PC-3 (cell line): ENCODE results near the gene NDE1. TPM values are rescaled to one million over a fixed set of nuclear protein-coding genes. Genes with fewer than 3 reads are reported as not detected.

Source experiments
- ATAC-seq: fragments of 200-7000 bp; cut with Tn5 transposase; 2 replicates; pipeline ENCODE4 v1.9.1; 2020; ENCODE audit warnings: mild to moderate bottlenecking, moderate library complexity
- BruUV-seq: library from RNA; stranded (reverse); fragments of 400-500 nt; replicated peaks from 2 replicates; lab custom pipeline; 2021; lab: Mats Ljungman, UMichigan
- CTCF ChIA-PET: fragments of 300-600 bp; sonication (Branson Sonifier 250); formaldehyde crosslinking; loops from one replicate; lab custom pipeline; 2022; ENCODE audit warnings: antibody characterized with exemption; lab: Charles Lee
- POLR2A ChIA-PET: fragments of 300-600 bp; sonication (Branson Sonifier 250); formaldehyde crosslinking; loops from one replicate; lab custom pipeline; 2022; ENCODE audit warnings: antibody characterized with exemption; ENCODE audit not compliant: unreplicated experiment; lab: Charles Lee
- DNase-seq: peaks from one replicate; pipeline ENCODE4 v3.0.0-alpha.2; 2015
- H2AFZ ChIP-seq: fragments of 300-600 bp; sonication (generic); 2 replicates; pipeline ENCODE4 v1.6.0; 2016; ENCODE audit warnings: antibody characterized with exemption, low read length
- H3F3A ChIP-seq: fragments of 300-600 bp; sonication (generic); one replicate; pipeline ENCODE4 v1.6.0; 2017; ENCODE audit warnings: antibody characterized with exemption, low read length, control low read depth, mild to moderate bottlenecking; ENCODE audit not compliant: unreplicated experiment
- H3K27ac ChIP-seq: fragments of 300-600 bp; sonication (generic); 2 replicates; pipeline ENCODE4 v1.5.1; 2016; ENCODE audit warnings: mild to moderate bottlenecking, low read length
- H3K27me3 ChIP-seq: fragments of 300-600 bp; sonication (generic); 2 replicates; pipeline ENCODE4 v1.6.1; 2016; ENCODE audit warnings: low read length, mixed read lengths
- H3K36me3 ChIP-seq: fragments of 300-600 bp; sonication (generic); 2 replicates; pipeline ENCODE4 v1.6.1; 2016; ENCODE audit warnings: low read depth, mixed run types, low read length, mixed read lengths
- H3K4me1 ChIP-seq: fragments of 300-600 bp; sonication (generic); 2 replicates; pipeline ENCODE4 v1.5.1; 2016; ENCODE audit warnings: low read length; ENCODE audit not compliant: insufficient read depth
- H3K4me2 ChIP-seq: fragments of 300-600 bp; sonication (generic); 2 replicates; pipeline ENCODE4 v1.6.0; 2016; ENCODE audit warnings: low read length
- H3K4me3 ChIP-seq: fragments of 300-600 bp; sonication (generic); 2 replicates; pipeline ENCODE4 v1.5.1; 2016; ENCODE audit warnings: mild to moderate bottlenecking, low read length, mixed read lengths
- H3K79me2 ChIP-seq: fragments of 300-600 bp; sonication (generic); 2 replicates; pipeline ENCODE4 v1.6.1; 2017; ENCODE audit warnings: low read length, mixed read lengths
- H3K9ac ChIP-seq: fragments of 300-600 bp; sonication (generic); 2 replicates; pipeline ENCODE4 v1.6.0; 2016; ENCODE audit warnings: mild to moderate bottlenecking, low read length
- H3K9me2 ChIP-seq: fragments of 300-600 bp; sonication (generic); replicated peaks from 2 replicates; pipeline ENCODE4 v1.6.1; 2016; ENCODE audit warnings: mixed run types, low read length, mixed read lengths
- H3K9me3 ChIP-seq: fragments of 300-600 bp; sonication (generic); 2 replicates; pipeline ENCODE4 v1.6.1; 2016; ENCODE audit warnings: low read length, mixed read lengths
- H4K20me1 ChIP-seq: fragments of 300-600 bp; sonication (generic); 2 replicates; pipeline ENCODE4 v1.6.1; 2016; ENCODE audit warnings: low read length, mixed read lengths
- EZH2 ChIP-seq: fragments of 300-600 bp; sonication (generic); IDR thresholded peaks from one replicate; pipeline ENCODE4 v1.6.1; 2017; ENCODE audit warnings: antibody characterized with exemption, mild to moderate bottlenecking, low read length; ENCODE audit not compliant: unreplicated experiment
- EZH2phosphoT487 ChIP-seq: fragments of 300-600 bp; sonication (generic); IDR thresholded peaks from 2 replicates; pipeline ENCODE4 v1.6.1; 2018; ENCODE audit warnings: mild to moderate bottlenecking, antibody characterized with exemption, low read length, borderline replicate concordance
- intact Hi-C: fragments of 100-400 bp; cut with micrococcal nuclease; formaldehyde crosslinking; loops from 2 replicates; pipeline ENCODE4 v1.9.0; 2023
- total RNA-seq: library from RNA; depleted of rRNA; stranded (reverse); fragments of >200 nt; gene quantifications from 2 replicates; pipeline ENCODE4 v1.2.3, GENCODE V29; 2014
- TF ChIP-seq, protein P1 (sequence below): fragments of 300-600 bp; sonication (generic); conservative IDR thresholded peaks from 2 replicates; pipeline ENCODE4 v1.5.1; 2017; ENCODE audit warnings: antibody characterized with exemption, low read depth, mild to moderate bottlenecking, low read length

The NDE1 gene
- total RNA-seq, 1 experiment from 2014 or later: 24.9 TPM

DNA sequence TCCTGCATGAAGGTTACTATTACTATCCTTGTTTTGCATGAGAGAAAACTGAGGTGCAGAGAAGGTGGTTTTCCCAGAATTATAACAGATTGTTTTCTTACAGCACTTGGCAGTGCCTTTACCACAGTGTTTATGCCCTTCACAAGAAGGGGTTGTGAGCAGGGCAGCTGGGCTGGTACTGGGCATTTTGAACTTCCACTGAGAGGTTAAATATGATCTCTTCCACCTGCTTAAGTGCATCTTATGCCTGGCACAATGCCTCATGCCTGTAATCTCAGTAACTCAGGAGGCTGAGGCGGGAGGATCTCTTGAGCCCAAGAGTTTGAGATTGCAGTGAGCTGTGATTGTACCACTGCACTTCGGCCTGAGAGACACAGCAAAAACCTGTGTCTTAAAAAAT lies 36.2 kb downstream of the NDE1 start:
- DNase-seq (no peak), ATAC-seq (no peak)
- TF ChIP-seq, protein P1, sequence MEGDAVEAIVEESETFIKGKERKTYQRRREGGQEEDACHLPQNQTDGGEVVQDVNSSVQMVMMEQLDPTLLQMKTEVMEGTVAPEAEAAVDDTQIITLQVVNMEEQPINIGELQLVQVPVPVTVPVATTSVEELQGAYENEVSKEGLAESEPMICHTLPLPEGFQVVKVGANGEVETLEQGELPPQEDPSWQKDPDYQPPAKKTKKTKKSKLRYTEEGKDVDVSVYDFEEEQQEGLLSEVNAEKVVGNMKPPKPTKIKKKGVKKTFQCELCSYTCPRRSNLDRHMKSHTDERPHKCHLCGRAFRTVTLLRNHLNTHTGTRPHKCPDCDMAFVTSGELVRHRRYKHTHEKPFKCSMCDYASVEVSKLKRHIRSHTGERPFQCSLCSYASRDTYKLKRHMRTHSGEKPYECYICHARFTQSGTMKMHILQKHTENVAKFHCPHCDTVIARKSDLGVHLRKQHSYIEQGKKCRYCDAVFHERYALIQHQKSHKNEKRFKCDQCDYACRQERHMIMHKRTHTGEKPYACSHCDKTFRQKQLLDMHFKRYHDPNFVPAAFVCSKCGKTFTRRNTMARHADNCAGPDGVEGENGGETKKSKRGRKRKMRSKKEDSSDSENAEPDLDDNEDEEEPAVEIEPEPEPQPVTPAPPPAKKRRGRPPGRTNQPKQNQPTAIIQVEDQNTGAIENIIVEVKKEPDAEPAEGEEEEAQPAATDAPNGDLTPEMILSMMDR: no peak
- TF ChIP-seq EZH2 (no peak), EZH2phosphoT487 (no peak)

DNA sequence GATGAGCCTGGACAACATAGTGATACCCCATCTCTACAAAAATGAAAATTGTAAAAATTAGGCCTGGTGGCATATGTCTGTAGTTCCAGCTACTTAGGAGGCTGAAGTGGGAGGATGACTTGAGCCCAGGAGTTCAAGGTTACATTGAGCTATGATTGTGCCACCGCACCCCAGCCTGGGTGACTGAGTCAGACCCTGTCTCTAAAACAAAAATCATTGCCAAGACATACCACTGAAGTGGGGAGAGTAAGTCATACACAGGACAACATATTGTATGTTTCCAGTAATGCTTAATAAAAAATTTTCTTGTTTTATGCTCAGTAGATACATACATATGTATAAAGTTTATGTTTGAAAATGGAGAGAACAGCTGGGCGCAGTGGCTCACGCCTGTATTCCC lies 39.2 kb downstream of the NDE1 start:
- Histone ChIP-seq H4K20me1 (no peaks in the 10 kb centered on the region), H3K9me2 (no peaks in the 10 kb centered on the region), H3K79me2 (no peaks in the 10 kb centered on the region), H3K9ac (no peak overlapping the region), H3F3A (no peaks in the 10 kb centered on the region), H2AFZ (no peak overlapping the region), H3K4me1 (no peaks in the 10 kb centered on the region), H3K9me3 (no peaks in the 10 kb centered on the region), H3K27me3 (no peaks in the 10 kb centered on the region), H3K27ac (no peak overlapping the region), H3K36me3 (no peaks in the 10 kb centered on the region), H3K4me2 (no peak overlapping the region), H3K4me3 (no peak overlapping the region)
- no peak for DNase-seq
- TF ChIP-seq EZH2phosphoT487 (no peak), EZH2 (no peak)
- TF ChIP-seq, protein P1: no peak
- BruUV-seq: no TSS peak
- intact Hi-C loops: no loop called here
- POLR2A ChIA-PET: no interaction called here
- CTCF ChIA-PET: no interaction called here
- ATAC-seq: no peak

More for the DNA sequence above, 36.2 kb downstream of the NDE1 start:
- Histone ChIP-seq H3K9me2 (no peaks in the 10 kb centered on the region), H3K9me3 (no peaks in the 10 kb centered on the region), H3F3A (no peaks in the 10 kb centered on the region), H3K27ac (no peak overlapping the region), H3K27me3 (no peaks in the 10 kb centered on the region), H3K79me2 (no peaks in the 10 kb centered on the region), H2AFZ (no peak overlapping the region), H3K4me1 (peaks cover 3% of the 10 kb centered on the region; the same call in 1 of the 2 replicates), H3K4me3 (no peak overlapping the region), H3K4me2 (no peak overlapping the region), H3K36me3 (no peaks in the 10 kb centered on the region), H4K20me1 (no peaks in the 10 kb centered on the region), H3K9ac (no peak overlapping the region)
- no TSS peak for BruUV-seq
- ChIA-PET CTCF (no interaction called here), POLR2A (interaction anchor here (0.6 kb wide), 1 partner anchor 36 kb away, joined by 9 read pairs; the partner anchor contains the start of gene NDE1)
- intact Hi-C loops: no loop called here

DNA sequence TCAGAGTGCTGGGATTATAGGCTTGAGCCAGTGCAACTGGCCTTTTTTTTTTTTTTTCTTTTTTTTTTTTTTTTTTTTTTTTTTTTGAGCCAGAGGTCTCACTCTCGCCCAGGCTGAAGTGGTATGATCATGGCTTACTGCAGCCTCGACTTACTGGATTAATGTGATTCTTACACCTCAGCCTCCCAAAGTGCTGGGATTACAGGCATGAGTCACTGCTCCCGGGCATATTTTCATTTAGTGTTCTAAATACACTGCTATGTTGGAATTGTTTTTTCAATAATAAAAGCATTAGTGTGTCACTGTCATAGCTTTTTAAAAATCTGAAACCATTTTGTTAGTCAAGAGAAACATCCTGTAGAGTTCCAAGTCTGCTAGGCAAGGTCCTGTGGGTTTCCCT lies 40.3 kb downstream of the NDE1 start:
- TF ChIP-seq, protein P1: no peak
- TF ChIP-seq EZH2phosphoT487 (no peak), EZH2 (no peak)
- ATAC-seq (no peak), DNase-seq (no peak)
- H3K4me1 ChIP-seq: no peaks in the 10 kb centered on the region
- no peaks in the 10 kb centered on the region for H3K27me3 ChIP-seq
- ChIA-PET CTCF (interaction anchor here (0.6 kb wide), 2 partner anchors 68 to 467 kb away, joined by 5 to 6 read pairs; no protein-coding TSS in a partner anchor), POLR2A (no interaction called here)
- H2AFZ ChIP-seq: no peak overlapping the region
- no peak overlapping the region for H3K4me2 ChIP-seq
- H4K20me1 ChIP-seq: no peaks in the 10 kb centered on the region
- H3K4me3 ChIP-seq: no peak overlapping the region
- intact Hi-C loops: no loop called here
- no peaks in the 10 kb centered on the region for H3K36me3 ChIP-seq
- H3K9ac ChIP-seq: no peak overlapping the region
- H3F3A ChIP-seq: no peaks in the 10 kb centered on the region
- H3K79me2 ChIP-seq: no peaks in the 10 kb centered on the region
- no peaks in the 10 kb centered on the region for H3K9me2 ChIP-seq
- no peaks in the 10 kb centered on the region for H3K9me3 ChIP-seq
- no peak overlapping the region for H3K27ac ChIP-seq
- BruUV-seq: no TSS peak
